ENCODE measurements around the gene LBX2.

LBX2 gene

GRCh38 chr2:74525717-74526648, 26.6 kb upstream of the LBX2 start, which contains the start of gene DQX1:
TSS of gene DQX1 (minus strand) at chr2:74526231. CDS start at chr2:74525729, 502 bp downstream.
- DNase-seq = no peak

- DNase-seq = no peak
Measured at GRCh38 chr2:74524955-74525716, 25.7 kb upstream of the LBX2 start.

- DNase-seq = no peak
Measured at GRCh38 chr2:74524005-74524404, 24.6 kb upstream of the LBX2 start.

- no peak for DNase-seq
Measured at GRCh38 chr2:74522516-74522915, 23.1 kb upstream of the LBX2 start.

- DNase-seq = no peak
Measured at GRCh38 chr2:74516650-74517049, 17.2 kb upstream of the LBX2 start.

DNA sequence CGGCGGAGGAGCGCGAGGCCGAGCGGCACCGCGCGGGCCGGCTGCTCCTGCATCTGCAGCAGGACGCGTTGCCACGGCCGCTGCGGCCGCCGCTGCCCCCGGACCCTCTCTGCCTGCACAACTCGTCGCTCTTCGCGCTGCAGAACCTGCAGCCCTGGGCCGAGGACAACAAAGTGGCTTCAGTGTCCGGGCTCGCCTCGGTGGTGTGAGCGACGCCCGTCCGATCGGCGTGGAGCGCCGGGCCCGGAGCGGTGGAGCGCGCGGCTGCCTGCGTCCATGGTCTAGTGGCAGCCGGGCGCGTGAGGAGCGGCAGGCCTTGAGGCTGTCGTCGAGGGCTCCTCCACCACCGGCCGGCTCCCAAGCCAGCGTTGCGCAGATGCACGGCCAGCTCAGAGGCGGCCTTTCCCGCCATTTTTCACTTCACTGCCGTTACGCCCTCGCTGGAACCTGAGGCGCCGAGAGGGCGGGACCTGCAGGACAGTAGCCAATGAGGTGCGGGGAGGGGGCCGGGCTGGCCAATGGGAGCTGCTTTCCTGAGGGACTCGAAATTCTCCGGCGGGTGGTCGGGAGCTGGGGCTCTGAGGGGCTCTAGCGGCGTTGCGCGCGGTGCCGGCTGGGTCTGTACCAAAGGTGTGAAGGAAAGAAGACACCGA, 16.7 kb upstream of the LBX2 start:
- no peak for DNase-seq

DNA sequence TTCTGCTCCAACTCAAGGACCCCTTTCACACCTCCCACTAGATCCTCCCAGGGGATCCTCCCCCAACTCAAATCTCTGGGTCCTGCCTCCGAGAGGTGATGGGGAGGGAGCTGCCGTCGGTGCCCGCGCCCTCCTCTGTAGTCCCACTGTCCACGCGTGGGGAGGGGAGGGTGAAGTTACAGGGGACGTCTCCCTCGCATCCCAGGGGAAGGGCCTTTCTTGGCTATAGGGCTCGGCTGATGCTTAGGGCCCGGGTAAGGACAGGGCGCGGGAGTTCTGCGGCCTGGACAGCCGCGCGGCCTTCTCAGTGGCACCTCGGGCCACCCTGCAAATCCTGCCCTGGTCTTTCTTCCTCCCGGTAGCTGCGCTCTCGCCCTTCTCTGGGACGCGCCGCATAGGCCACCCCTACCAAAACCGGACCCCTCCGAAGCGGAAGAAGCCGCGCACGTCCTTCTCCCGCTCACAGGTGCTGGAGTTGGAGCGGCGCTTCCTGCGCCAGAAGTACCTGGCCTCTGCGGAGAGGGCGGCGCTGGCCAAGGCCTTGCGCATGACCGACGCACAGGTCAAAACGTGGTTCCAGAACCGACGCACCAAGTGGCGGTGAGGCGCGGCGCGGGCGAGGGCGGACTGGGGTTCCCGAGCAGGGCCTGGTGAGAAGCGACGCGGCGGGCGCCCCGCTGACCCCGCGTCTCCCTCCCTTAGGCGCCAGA, 16.0 kb upstream of the LBX2 start:
- no peak for DNase-seq

DNA sequence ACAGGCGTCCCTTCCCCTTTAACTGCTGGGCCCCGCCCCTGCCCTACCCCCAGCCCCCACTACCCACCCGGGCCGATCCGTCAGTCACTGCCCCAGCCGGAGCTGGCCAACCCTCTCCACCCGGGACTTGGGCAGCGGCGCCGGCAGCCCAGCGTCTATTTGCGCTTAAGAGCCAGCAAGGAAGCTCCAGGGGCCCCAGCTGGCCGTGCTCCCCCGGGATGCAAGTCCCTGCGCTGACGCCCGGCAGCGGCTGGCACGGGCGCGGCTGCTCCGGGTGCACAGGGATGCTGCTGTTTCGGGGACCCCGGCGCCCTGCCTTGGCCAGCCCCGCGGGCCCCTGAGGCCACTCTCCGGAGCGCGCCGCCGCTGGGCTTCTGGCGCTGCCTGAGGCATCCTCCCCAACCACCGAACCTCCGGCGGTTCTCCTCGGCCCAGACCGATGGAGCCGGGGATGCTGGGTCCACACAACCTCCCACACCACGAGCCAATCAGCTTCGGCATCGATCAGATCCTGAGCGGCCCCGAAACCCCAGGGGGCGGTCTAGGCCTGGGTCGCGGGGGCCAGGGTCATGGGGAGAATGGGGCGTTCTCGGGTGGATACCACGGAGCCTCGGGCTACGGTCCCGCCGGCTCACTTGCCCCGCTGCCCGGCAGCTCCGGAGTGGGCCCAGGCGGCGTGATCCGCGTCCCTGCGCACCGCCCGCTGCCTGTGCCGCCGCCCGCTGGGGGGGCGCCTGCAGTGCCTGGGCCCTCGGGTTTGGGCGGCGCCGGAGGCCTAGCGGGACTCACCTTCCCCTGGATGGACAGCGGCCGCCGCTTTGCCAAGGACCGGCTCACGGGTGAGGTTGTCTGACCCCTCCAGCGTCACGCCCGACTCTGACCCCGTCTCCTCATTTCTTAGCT, 15.2 kb upstream of the LBX2 start, which contains the start of gene TLX2:
TSS of gene TLX2 (plus strand) at position 83 of the 903 bp plus-strand sequence. CDS start at position 440, 357 bp downstream.
- DNase-seq = no peak

DNA sequence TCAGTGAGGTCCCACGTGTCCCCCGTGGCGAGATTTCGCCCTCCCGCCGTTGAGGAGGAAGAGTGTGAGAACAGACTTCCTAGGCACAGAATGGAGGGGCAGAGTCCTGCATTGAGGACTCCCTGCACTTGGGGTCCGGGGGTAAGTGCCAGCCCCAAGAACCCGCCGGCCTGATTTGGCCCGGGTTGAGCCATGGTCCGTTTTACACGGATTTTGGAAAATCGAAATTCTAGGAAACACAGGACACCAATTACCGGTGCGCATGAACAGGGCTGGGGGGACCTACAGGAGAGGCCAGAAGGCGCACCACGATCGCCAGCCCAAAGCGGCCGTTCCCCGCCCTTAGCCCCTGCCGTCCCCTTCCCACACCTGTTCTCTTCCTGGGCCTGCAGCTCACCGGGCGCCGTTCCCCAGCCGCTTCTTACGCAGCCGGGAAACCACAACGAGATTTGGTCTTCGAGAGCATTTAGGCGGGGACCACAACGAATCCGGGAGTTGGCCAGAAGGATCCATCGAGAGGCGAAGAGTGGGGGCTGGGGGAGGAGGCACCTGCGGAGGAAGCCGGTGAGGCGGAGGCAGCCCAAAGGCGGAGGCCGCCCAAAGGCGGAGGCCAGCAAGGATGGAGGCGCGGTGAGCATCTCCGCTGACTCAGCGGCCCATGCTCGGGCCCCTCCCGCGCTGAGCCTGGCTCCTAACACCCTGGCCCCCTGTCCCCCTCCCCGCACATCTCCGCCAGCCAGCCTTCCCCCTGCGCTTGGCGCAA, 14.4 kb upstream of the LBX2 start:
- DNase-seq = no peak

GRCh38 chr2:74512744-74513604, 13.6 kb upstream of the LBX2 start:
- DNase-seq = no peak

GRCh38 chr2:74511104-74511989, 11.9 kb upstream of the LBX2 start:
- no peak for DNase-seq

- DNase-seq = no peak
Measured at GRCh38 chr2:74510272-74510671, 10.9 kb upstream of the LBX2 start.

- DNase-seq = no peak
Measured at GRCh38 chr2:74507926-74508520, 8.6 kb upstream of the LBX2 start.

DNA sequence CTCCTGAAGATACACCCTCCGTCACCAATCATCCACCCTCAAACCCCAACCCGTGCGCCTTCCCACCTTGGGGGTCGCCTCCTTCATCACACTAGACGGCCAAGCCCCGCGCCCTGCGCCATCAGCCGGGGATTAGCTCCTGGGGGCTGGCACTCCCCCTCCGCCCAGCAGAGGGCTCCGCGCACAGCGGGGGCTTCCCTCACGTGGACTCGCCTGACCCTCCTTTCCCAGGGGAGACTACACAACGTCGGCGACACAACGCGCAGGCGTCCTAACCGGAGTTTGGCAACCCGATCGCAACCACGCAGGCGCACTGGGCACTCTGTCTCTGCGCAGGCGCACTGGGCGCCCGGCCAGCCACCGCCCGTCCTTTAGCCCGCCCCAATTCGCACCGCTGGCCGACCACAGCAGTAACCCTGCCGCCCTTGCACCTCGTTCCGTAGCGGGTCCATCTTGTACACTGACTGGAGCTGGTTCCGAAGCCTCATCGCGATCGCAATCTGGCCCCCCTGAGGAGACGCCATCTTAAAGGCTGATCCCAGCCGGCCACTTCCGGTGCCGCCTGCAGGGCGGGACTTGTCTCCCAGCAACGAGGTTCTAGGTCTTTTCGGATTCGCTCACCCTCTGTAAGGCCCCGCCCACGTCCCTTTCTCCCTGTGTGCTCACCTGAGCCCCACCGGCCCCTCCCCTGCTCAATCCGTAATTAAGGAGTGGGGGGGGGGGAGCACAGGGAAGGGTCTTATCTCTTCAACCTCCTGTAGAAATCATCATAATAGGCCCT, 7.9 kb upstream of the LBX2 start, which contains the start of gene PCGF1:
TSS of gene PCGF1 (minus strand) at position 551 of the 781 bp plus-strand sequence. CDS start at position 524, 27 bp downstream.
- DNase-seq = peak; percentile 88

GRCh38 chr2:74505448-74506246, 6.2 kb upstream of the LBX2 start:
- DNase-seq = no peak

DNA sequence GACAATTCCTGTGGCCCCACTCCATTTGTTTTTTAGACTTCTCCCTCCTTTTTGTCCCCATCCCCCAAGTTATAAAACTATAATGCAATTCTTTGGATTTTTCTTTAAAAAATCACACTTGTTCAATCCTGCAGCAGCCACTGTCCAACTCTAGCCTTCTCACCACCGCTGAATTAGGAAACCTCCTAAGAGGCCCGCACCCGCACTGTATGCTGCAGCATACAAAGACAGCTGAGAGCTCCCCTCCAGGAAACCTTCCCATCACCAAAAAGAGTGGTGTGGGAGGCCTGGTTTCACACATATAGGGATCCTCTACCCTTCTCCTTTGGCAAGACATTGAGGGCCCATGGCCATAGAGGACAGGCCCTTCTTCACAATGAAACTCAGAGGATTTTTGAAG, 5.2 kb upstream of the LBX2 start:
- no peak for DNase-seq

Measured in GF-D8 (cell line).